Measurements from ENCODE around the gene SCLY. TPM values are rescaled to one million over a fixed set of nuclear protein-coding genes. Genes with fewer than 3 reads are reported as not detected.

The SCLY gene
- total and polyA plus RNA-seq, 9 donors, result 7.3 to 18.0 (median 12.5) TPM

GRCh38 chr2:238100049-238100820 is 39.4 kb downstream of the SCLY start, which contains the start of gene ESPNL:
Gene ESPNL (plus strand): TSS chr2:238100340. CDS start chr2:238100420, 80 bp downstream.
- Histone ChIP-seq H3K4me3 (no peak within 1 kb of the TSS), H3K27me3 (no peaks in the 10 kb centered on the region), H3K27ac (no peak within 1 kb of the TSS), H3K4me1 (ENCODE audit: insufficient read depth) (no peaks in the 10 kb centered on the region), H3K36me3 (no peaks in the 10 kb centered on the region), H3K9me3 (no peaks in the 10 kb centered on the region)
- WGBS, 3 donors, result 80 to 91% (median 86%) methylated on average over 19 to 38 of the region's 38 CpGs
- peak in 1 of 5 donors; percentile 3 for DNase-seq
- intact Hi-C loops (cut with DNase I), result no loop called here
- TF ChIP-seq, protein P1, sequence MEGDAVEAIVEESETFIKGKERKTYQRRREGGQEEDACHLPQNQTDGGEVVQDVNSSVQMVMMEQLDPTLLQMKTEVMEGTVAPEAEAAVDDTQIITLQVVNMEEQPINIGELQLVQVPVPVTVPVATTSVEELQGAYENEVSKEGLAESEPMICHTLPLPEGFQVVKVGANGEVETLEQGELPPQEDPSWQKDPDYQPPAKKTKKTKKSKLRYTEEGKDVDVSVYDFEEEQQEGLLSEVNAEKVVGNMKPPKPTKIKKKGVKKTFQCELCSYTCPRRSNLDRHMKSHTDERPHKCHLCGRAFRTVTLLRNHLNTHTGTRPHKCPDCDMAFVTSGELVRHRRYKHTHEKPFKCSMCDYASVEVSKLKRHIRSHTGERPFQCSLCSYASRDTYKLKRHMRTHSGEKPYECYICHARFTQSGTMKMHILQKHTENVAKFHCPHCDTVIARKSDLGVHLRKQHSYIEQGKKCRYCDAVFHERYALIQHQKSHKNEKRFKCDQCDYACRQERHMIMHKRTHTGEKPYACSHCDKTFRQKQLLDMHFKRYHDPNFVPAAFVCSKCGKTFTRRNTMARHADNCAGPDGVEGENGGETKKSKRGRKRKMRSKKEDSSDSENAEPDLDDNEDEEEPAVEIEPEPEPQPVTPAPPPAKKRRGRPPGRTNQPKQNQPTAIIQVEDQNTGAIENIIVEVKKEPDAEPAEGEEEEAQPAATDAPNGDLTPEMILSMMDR (IDR thresholded peaks at IDR 0.05), result no peak
- TF ChIP-seq POLR2A (IDR thresholded peaks at IDR 0.05) (no peak), EP300 (IDR thresholded peaks at IDR 0.05) (no peak)

DNA sequence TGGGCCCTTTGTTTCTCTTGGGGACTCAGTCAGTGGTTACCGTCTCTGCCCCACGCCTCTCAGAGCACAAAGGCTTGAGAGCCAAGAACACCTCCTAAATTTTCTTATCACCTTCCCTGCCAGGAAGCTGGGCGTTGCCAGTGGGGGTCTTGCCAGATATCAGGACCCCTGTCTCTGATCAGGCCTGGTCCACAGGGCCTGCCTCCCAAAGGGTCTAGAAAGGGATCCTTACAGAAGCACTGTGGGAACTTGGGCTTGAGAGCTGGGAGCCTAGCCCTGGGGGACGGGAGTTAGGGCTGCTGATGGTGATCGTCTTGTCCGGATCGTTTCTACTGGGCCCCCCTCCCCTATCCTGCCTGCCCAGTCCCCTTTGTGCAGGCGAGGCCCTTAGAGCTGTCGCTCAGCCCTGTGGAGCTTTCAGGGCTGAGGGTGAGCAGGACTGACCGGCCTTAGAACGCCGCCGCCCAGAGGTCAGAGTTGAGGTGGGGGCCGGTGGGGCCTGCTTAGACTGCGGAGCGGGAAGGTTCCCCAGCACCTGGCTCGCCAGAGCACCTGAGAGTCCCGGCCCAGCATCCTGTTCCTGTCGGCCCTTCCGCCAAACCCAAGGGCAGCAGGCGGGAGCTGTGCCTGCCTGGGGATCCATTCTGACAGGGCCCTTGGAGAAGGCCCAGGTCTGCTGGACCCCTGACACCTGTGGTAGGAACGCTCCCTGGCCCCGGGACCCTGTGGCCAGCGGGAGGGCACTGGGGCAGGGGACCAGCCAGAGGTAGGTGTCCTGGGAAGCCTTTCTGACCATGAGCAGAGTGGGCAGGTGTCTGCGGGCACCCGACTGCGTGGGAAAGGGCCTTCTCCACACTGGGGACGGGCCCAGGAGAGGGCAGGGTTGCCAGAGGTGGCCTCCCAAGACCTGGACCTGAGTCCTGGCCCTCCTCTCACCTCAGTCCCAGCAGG is 40.3 kb downstream of the SCLY start:
- TF ChIP-seq EP300 (IDR thresholded peaks at IDR 0.05) (no peak), POLR2A (IDR thresholded peaks at IDR 0.05) (no peak)
- TF ChIP-seq, protein P1 (IDR thresholded peaks at IDR 0.05), result no peak
- H3K9me3 ChIP-seq, result no peaks in the 10 kb centered on the region
- WGBS, 3 donors, result 72 to 87% (median 85%) methylated on average over 19 to 28 of the region's 28 CpGs
- intact Hi-C loops (cut with DNase I), result no loop called here
- H3K4me1 ChIP-seq (ENCODE audit: insufficient read depth), result no peaks in the 10 kb centered on the region
- DNase-seq, result peak in 2 of 5 donors; percentile 5 to 11
- no peaks in the 10 kb centered on the region for H3K36me3 ChIP-seq
- H3K27ac ChIP-seq, result no peak overlapping the region
- no peaks in the 10 kb centered on the region for H3K27me3 ChIP-seq
- H3K4me3 ChIP-seq, result no peak overlapping the region

GRCh38 chr2:238101891-238102841 is 41.4 kb downstream of the SCLY start:
- DNase-seq, result peak in 2 of 5 donors; percentile 4 to 12
- no peak overlapping the region for H3K4me3 ChIP-seq
- 82 to 84% (median 83%) methylated on average over 25 to 30 of the region's 30 CpGs for WGBS, 3 donors

More at GRCh38 chr2:238101891-238102841, 41.4 kb downstream of the SCLY start:
- intact Hi-C loops (cut with DNase I), result no loop called here
- Histone ChIP-seq H3K27ac (no peak overlapping the region), H3K9me3 (no peaks in the 10 kb centered on the region), H3K27me3 (no peaks in the 10 kb centered on the region), H3K36me3 (no peaks in the 10 kb centered on the region), H3K4me1 (ENCODE audit: insufficient read depth) (no peaks in the 10 kb centered on the region)
- TF ChIP-seq EP300 (IDR thresholded peaks at IDR 0.05) (no peak), POLR2A (IDR thresholded peaks at IDR 0.05) (no peak)
- TF ChIP-seq, protein P1 (IDR thresholded peaks at IDR 0.05), result no peak
